Activated CD8-positive, alpha-beta memory T cell treated with anti-CD3 and anti-CD28 coated beads for 48 hours (primary cell): ENCODE data around the gene PYGO2.
"Not testable (repeated sequence)": the region's sequence is repeated elsewhere in the genome, so short reads cannot be mapped to it uniquely, and the experiment has no call there.

Source experiments
- DNase-seq, 3 experiments: peaks; one replicate each; pipeline ENCODE4 v3.0.0-alpha.2; 2020; ENCODE audit warnings: low read depth in 2 of 3, low spot score in 2 of 3

PYGO2 gene

GRCh38 chr1:154982897-154983648 is 21.5 kb upstream of the PYGO2 start, which contains the start of gene FLAD1:
FLAD1 (plus strand) TSS chr1:154983344; CDS start chr1:154983695, 351 bp downstream.
- DNase-seq = peak; percentile 84 to 87 (median 86)

GRCh38 chr1:154982341-154982740 is 20.8 kb upstream of the PYGO2 start:
- no peak for DNase-seq

- DNase-seq = no peak
These were observed 16.8 kb upstream of the PYGO2 start for GRCh38 chr1:154978360-154978759.

- not testable (repeated sequence) for DNase-seq
These were observed 16.2 kb upstream of the PYGO2 start for GRCh38 chr1:154977762-154978161.

GRCh38 chr1:154975409-154976059 is 14.0 kb upstream of the PYGO2 start:
- DNase-seq = peak; percentile 47 to 58 (median 57)

- DNase-seq = peak; percentile 89 to 91 (median 90)
These were observed 13.3 kb upstream of the PYGO2 start for GRCh38 chr1:154974808-154975408.

GRCh38 chr1:154974102-154974807 is 12.7 kb upstream of the PYGO2 start, which contains the start of gene CKS1B:
CKS1B (plus strand) TSS chr1:154974681; CDS start chr1:154974746, 65 bp downstream.
- DNase-seq = peak; percentile 66 to 86 (median 85)

- DNase-seq = peak; percentile 76 to 94 (median 89)
These were observed 11.9 kb upstream of the PYGO2 start for GRCh38 chr1:154973344-154974101.

- no peak for DNase-seq
These were observed 11.1 kb upstream of the PYGO2 start for GRCh38 chr1:154972517-154973343.

- DNase-seq = no peak
These were observed 10.6 kb upstream of the PYGO2 start for GRCh38 chr1:154972213-154972516.

GRCh38 chr1:154971341-154971998 is 9.9 kb upstream of the PYGO2 start:
- no peak for DNase-seq

- no peak for DNase-seq
These were observed 9.2 kb upstream of the PYGO2 start, which contains the start of gene SHC1 for GRCh38 chr1:154970631-154971340. SHC1 (minus strand) TSS chr1:154970747; CDS start chr1:154970526, 221 bp downstream.

- DNase-seq = no peak
These were observed 8.4 kb upstream of the PYGO2 start for GRCh38 chr1:154969860-154970452.

- DNase-seq = no peak
These were observed 7.7 kb upstream of the PYGO2 start for GRCh38 chr1:154969246-154969645.

GRCh38 chr1:154968731-154969130 is 7.1 kb upstream of the PYGO2 start:
- DNase-seq = no peak

GRCh38 chr1:154967331-154967950 is 5.9 kb upstream of the PYGO2 start:
- no peak for DNase-seq

GRCh38 chr1:154966111-154966510 is 4.5 kb upstream of the PYGO2 start:
- DNase-seq = no peak

GRCh38 chr1:154964359-154964758 is 2.8 kb upstream of the PYGO2 start:
- no peak for DNase-seq
